ENCODE measurements around the gene MN1.

MN1 gene

GRCh38 chr22:27740202-27740748 lies 61.3 kb downstream of the MN1 start:
- no peak for DNase-seq (ENCODE audit: low read depth in 2 of 2)

DNA sequence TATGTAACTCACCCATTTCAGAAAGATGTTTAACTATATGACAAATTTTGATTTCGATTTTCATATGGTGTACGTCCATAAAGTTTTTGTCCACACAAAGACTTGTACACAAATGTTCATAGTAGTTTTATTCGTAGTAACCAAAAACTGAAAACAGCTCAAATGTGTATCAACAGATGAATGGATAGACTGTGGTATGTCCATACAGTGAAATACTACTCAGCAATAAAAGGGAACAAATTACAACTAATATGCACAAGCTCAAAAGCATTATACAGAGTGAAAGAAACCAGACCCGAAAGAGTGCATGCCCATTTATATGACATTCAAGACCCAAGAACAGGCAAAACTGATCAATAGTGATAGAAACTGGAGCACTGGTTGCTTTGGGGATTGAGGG lies 64.0 kb downstream of the MN1 start:
- DNase-seq (ENCODE audit: low read depth in 2 of 2) = no peak

DNA sequence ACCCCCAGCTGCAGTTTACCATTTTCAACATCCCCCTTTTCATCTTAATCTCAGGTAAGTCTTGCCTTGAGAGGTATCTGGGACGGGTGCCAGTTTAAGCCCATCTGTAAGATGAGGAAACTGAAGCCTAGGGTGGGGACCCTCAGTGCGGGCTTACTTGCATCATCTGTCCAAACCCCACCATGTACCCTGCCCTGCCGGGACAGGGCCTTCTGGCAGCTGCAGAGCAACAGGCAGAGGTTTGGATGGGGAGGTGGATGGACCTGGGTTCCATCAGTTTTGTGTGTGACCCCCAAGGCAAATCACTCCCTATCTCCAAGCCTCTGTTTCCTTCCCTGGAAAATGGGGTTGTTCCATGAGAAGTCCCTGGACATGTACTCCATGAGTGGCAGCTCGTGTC lies 67.5 kb downstream of the MN1 start:
- no peak for DNase-seq (ENCODE audit: low read depth in 2 of 2)

DNA sequence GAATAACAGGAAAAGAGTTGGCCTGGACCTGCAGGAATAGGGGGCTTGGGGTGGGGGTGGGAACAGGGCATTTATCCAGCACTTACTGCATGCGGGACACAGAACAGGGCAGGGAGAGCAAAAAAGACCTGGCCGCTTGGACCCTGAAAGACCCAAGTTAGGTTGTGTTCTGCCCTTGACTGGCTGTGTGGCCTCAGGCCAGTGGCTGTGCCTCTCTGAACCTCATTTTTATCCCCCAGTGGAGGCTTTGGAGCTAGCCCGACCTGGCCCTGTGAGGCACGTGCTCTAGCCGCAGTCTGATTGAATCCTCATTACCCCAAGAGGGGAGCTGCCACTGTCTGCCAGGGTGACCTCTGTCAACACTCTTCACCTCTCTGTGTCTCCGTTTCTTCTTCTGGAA lies 68.7 kb downstream of the MN1 start:
- DNase-seq (ENCODE audit: low read depth in 2 of 2) = no peak

DNA sequence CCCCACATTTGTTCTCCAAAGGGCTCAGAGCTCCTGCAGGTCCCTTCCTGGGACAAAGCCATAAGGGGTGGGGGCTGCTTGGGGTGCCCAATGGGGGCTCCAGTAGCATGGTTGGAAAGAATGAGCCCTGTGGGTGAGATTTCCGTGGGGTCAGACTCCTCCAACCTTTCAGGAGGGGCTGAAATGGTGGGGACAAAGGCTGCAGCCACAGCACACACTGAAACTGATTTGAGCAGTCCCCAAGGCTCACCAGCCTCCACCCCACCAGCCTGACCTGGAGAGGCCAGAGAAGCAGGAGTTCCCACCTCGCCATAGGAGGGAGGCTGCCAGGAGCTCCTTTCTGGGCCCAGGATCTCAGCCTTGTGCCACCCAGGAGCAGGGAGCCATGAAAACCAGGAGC lies 69.2 kb downstream of the MN1 start:
- no peak for DNase-seq (ENCODE audit: low read depth in 2 of 2)

GRCh38 chr22:27731621-27732020 lies 69.9 kb downstream of the MN1 start:
- DNase-seq (ENCODE audit: low read depth in 2 of 2) = no peak

DNA sequence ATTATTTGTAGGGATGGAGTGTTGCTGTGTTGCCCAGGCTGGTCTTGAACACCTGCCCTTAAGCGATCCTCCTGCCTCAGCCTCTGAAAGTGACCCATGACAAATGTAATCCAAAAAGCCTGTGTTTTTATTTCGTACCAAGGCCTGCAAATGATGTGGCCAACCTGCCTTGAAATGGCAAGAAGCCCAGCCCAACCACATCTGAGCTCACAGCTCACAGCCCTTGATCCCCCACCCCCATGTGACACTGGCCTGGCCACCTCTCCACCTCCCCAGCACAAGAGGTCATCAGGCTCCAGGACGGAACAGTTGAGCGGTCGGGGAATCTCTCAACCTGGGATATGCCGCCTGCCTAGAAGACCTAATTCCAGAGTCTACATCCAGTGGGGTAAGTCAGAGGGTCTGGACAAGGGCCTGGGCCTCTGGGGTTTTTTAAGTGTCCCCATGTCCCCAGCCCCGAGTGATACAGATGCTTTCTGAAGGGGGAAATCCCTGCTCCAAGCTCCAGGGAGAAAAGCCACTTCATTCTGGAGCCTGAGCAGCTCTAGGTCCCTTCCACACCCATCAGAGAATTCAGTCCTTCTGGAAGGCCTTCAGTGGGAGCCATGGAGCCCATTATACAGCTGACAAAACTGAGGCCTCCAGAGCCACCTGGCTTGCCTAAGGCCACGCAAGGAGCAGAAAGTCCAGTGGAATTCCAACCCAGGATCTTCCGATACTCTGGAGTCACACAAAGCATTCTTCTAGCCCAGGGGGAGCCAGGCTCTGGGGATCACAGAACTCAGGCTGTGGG lies 70.7 kb downstream of the MN1 start:
- no peak for DNase-seq (ENCODE audit: low read depth in 2 of 2)

- no peak for DNase-seq (ENCODE audit: low read depth in 2 of 2)
Measured at GRCh38 chr22:27729246-27729645, 72.3 kb downstream of the MN1 start.

GRCh38 chr22:27727673-27728451 lies 73.7 kb downstream of the MN1 start:
- DNase-seq (ENCODE audit: low read depth in 2 of 2) = no peak

GRCh38 chr22:27726686-27727449 lies 74.7 kb downstream of the MN1 start:
- no peak for DNase-seq (ENCODE audit: low read depth in 2 of 2)

GRCh38 chr22:27726331-27726685 lies 75.2 kb downstream of the MN1 start:
- DNase-seq (ENCODE audit: low read depth in 2 of 2) = no peak

DNA sequence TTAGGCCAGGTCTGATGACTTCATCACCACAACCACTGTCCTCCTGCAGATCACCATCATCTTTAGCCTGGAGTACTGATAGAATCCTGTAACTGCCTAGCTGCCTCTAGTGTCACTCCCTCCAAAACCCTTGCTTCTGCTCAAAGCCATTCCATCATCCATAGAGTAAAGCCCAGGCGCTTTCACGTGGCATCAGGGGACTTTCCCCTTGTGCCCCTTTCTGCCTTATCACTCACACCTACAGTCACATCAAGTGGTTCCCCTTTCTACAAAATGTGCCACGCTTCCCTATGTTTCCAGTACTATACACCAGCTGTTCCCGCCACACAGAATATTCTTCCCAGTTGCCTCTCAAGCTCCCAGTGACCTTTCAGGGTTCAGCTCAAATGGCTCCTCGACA lies 75.9 kb downstream of the MN1 start:
- DNase-seq (ENCODE audit: low read depth in 2 of 2) = no peak

GRCh38 chr22:27724709-27725108 lies 76.8 kb downstream of the MN1 start:
- DNase-seq (ENCODE audit: low read depth in 2 of 2) = no peak

DNA sequence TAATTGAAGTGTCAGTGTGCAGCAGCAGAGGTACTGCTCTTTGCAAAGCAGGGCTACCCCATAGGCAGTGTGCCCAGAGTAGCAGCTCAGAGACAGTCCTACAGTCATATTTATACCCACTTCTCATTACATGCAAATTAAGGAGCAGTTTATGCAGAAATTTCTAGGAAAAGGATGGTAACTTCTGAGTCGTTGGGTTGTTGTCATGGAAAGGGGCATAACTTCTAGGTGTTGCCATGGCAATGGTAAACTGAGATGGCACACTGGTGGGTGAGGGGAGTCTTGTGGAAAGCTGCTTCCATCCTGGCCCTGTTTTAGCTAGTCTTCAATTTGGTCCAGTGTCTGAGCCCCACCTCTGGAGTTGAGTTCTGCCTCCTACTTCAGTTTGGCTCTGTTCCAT lies 77.4 kb downstream of the MN1 start:
- DNase-seq (ENCODE audit: low read depth in 2 of 2) = no peak

DNA sequence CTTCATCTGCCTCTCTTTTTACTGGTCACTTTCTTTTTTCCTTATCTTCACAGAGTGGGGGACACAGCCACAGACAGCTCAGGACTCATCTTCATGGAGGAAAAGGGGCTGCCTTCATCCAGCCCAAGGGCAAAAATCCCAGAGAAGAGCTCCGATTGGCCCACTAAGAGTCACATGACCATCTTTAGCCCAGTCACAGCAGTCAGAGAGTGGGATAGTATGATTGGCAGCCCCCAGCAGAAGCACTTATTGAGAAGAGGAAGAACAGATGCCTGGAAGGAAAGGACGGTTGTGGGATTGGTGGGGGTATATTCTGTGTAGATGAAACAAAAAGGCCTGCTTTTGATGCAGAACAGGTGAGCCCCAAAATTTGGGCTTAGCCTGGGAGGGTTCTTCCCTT lies 77.8 kb downstream of the MN1 start:
- no peak for DNase-seq (ENCODE audit: low read depth in 2 of 2)

DNA sequence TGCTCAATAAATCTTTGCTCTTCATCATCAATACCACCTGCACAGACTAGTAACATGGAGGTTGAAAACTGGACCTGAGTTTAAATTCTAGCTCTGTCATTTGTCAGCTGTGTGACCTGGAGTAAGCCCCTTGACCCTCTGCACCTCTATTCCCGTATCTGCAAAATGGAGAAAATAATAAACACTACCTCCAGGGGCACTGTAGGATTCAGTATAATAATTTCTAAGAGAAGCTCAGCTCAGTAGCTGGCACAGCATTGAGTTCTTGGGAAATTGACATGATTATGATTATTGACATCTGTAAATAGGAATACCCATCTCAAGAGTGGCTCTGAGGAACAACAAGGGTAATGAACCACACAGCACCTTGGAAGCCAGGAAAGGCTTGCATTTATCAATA lies 78.4 kb downstream of the MN1 start:
- DNase-seq (ENCODE audit: low read depth in 2 of 2) = no peak

DNA sequence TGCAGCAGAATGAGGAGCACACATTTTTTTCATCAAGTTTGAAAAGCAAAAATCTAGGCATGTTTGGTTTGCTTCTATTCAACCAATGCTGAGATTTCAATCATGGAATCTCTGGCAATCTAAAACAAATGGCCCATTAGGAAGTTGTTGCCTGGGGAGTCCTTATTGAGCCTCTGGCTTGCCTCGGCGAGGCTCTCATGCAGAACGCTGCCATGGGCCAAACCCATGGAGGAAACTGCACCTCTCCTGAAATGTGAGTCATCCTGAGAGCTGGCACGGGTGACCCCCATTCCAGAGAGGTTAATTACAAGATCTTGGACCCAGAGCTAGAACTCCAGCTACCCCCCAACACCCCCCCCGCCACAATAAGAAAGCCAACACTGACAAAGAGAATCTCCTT lies 80.7 kb downstream of the MN1 start:
- DNase-seq (ENCODE audit: low read depth in 2 of 2) = no peak

- DNase-seq (ENCODE audit: low read depth in 2 of 2) = no peak
Measured at GRCh38 chr22:27719535-27720227, 81.9 kb downstream of the MN1 start.

DNA sequence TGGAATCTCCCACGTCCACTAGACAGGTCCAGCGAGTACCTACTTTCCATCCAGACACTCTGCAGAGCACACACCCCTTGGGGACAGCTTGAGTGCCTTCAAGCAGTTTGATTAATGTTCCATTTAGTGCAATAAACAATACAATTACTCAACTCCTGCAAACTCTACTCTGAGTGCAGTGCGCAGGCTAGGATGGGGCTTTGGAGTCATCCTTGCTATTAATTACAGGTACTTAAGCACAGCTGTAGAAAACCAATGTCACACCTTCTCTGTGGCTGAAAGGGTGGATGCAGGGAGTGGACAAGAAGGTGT lies 82.6 kb downstream of the MN1 start:
- DNase-seq (ENCODE audit: low read depth in 2 of 2) = no peak

DNA sequence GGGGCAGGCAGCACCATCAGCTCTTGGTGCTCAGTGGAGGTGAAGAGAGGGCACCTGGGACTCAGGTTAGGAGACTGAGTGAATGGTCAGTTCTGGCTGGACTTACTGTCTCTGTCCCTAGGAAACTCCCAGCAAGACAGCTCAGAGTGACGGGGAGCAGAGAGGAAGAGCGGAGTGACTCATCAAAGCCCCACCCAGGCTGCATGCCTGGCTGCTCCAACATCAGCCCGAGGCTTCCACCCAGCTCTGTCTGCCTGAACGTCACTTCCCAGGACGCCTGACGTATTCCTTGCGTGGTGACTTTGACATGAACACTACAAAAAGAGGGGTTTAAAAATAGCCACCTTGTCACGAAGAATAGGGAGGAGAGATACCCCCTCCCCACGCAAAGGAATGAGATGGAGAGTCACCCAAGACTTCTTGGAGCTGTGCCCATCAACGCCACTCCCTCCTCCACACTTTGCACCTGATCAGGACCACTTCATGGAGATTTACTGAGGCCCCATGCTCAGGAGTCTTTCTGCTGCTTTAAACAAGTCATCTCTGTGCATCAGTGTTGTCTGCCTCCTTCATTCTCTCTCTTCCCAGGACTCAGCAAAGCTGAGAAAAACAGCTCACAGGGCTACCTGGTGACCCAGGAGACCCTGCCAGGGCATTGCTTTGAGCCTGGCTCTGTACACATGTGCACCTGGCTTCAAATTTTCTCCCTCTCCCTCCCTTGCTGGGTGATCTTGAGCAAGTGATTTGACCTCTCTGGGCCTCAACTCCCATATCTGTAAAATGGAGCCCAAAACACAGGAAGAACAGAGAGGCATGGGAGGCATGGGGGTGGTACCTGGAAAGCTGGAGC lies 83.1 kb downstream of the MN1 start:
- no peak for DNase-seq (ENCODE audit: low read depth in 2 of 2)

- DNase-seq (ENCODE audit: low read depth in 2 of 2) = no peak
Measured at GRCh38 chr22:27717094-27717493, 84.5 kb downstream of the MN1 start.

Data from activated CD4-positive, alpha-beta T cell treated with anti-CD3 and anti-CD28 coated beads for 24 hours (primary cell).